OCI-LY7 (cell line): Measurements from ENCODE around the gene CBFA2T2.

Experiments
- CTCF ChIP-seq: fragments of 200-600 bp; sonication (generic); conservative IDR thresholded peaks from 2 replicates; pipeline ENCODE4 v1.5.1; 2014; ENCODE audit warnings: mild to moderate bottlenecking, antibody characterized with exemption, low read length, moderate library complexity, mixed read lengths
- EZH2phosphoT487 ChIP-seq: fragments of 200-600 bp; sonication (generic); IDR thresholded peaks from 2 replicates; pipeline ENCODE4 v1.6.1; 2018; ENCODE audit warnings: low read depth, borderline replicate concordance, mild to moderate bottlenecking, mixed run types, antibody characterized with exemption, low read length, moderate library complexity, mixed read lengths

- TF ChIP-seq CTCF (no peak), EZH2phosphoT487 (no peak)
These were observed 194.8 kb downstream of the CBFA2T2 start for GRCh38 chr20:33684533-33685327.
